DOHH2 (cell line): ENCODE results near the gene GMPR2.

Experiments
- CTCF ChIP-seq: fragments of 200-600 bp; sonication (generic); IDR thresholded peaks from one replicate; pipeline ENCODE4 v1.5.1; 2014; ENCODE audit warnings: antibody characterized with exemption, mild to moderate bottlenecking, low read depth, low read length; ENCODE audit not compliant: poor library complexity, severe bottlenecking
- EZH2phosphoT487 ChIP-seq: fragments of 200-600 bp; sonication (generic); IDR thresholded peaks from 2 replicates; pipeline ENCODE4 v1.6.1; 2017; ENCODE audit warnings: borderline replicate concordance, mild to moderate bottlenecking, antibody characterized with exemption, low read length, moderate library complexity, mixed read lengths

GRCh38 chr14:24185741-24186140 is 47.0 kb upstream of the GMPR2 start:
- TF ChIP-seq CTCF (no peak), EZH2phosphoT487 (no peak)
